HCT116 (cell line): Measurements from ENCODE around the gene IL17REL. TPM values are rescaled to one million over a fixed set of nuclear protein-coding genes. Genes with fewer than 3 reads are reported as not detected.

Experiments
- ATAC-seq: fragments of 200-7000 bp; cut with Tn5 transposase; 2 replicates; pipeline ENCODE4 v1.9.1; 2020; ENCODE audit warnings: mild to moderate bottlenecking, moderate library complexity
- BruUV-seq: library from RNA; stranded (reverse); fragments of 400-500 nt; replicated peaks from 2 replicates; lab custom pipeline; 2021; lab: Mats Ljungman, UMichigan
- CTCF ChIA-PET: fragments of 300-600 bp; sonication (Branson Sonifier 250); formaldehyde crosslinking; loops from one replicate; lab custom pipeline; 2021; ENCODE audit warnings: antibody characterized with exemption; lab: Charles Lee
- POLR2A ChIA-PET: fragments of 300-600, 350-600 bp; sonication (Branson Sonifier 250); formaldehyde crosslinking; loops from one replicate; lab custom pipeline; 2021; ENCODE audit warnings: antibody characterized with exemption; lab: Charles Lee
- RAD21 ChIA-PET, 2 experiments: fragments of 300-600 bp; sonication (Branson Sonifier 250); formaldehyde crosslinking; loops; one replicate each; lab custom pipeline; 2023; ENCODE audit warnings: low total read pairs in 2 of 2; ENCODE audit not compliant: uncharacterized antibody in 2 of 2, unreplicated experiment in 2 of 2, low non-redundant PET in 1 of 2; lab: Charles Lee
- DNase-seq: peaks from one replicate; pipeline ENCODE4 v3.0.0-alpha.2; 2010; ENCODE audit warnings: low read depth, low spot score
- H2AFZ ChIP-seq: fragments of 200-600 bp; shearing (Covaris generic), sonication (generic); 2 replicates; pipeline ENCODE4 v1.6.1; 2017; ENCODE audit warnings: low read depth, mixed run types, mixed read lengths, antibody characterized with exemption, low read length; ENCODE audit not compliant: poor library complexity, severe bottlenecking
- H3K27ac ChIP-seq: 2 replicates; pipeline ENCODE4 v1.5.1; 2012; ENCODE audit warnings: low read depth, low read length
- H3K27me3 ChIP-seq: fragments of 200-600 bp; sonication (generic); 2 replicates; pipeline ENCODE4 v1.6.1; 2016; ENCODE audit warnings: mixed run types, low read length, mixed read lengths; ENCODE audit not compliant: insufficient read depth
- H3K36me3 ChIP-seq, 2 experiments: fragments of 200-500 bp in 1 of 2; fragments of 200-600 bp in 1 of 2; sonication (Bioruptor generic) in 1 of 2; sonication (generic) in 1 of 2; 2 replicates each; pipeline versions ENCODE4 v1.5.1 to v1.6.1; 2014 to 2016; ENCODE audit warnings: low read length in 2 of 2, inconsistent platforms in 1 of 2, mixed read lengths in 1 of 2, mixed run types in 1 of 2; ENCODE audit not compliant: insufficient read depth in 2 of 2, control insufficient read depth in 1 of 2
- H3K4me1 ChIP-seq, 2 experiments: fragments of 200-600 bp in 1 of 2; sonication (generic) in 1 of 2; 2 replicates each; pipeline versions ENCODE4 v1.5.1 to v1.6.1; 2012 to 2017; ENCODE audit warnings: low read length in 2 of 2, inconsistent platforms in 1 of 2, mild to moderate bottlenecking in 1 of 2, mixed read lengths in 1 of 2, mixed run types in 1 of 2, moderate library complexity in 1 of 2; ENCODE audit not compliant: insufficient read depth in 2 of 2, control insufficient read depth in 1 of 2
- H3K4me2 ChIP-seq: fragments of 200-600 bp; sonication (generic); 2 replicates; pipeline ENCODE4 v1.6.1; 2017; ENCODE audit warnings: mixed run types, low read length, mixed read lengths
- H3K4me3 ChIP-seq, 2 experiments: fragments of 200-600 bp in 1 of 2; sonication (generic) in 1 of 2; replicated peaks in 1 of 2; 2 replicates each; pipeline ENCODE4 v1.5.1; 2011 to 2016; ENCODE audit warnings: low read length in 2 of 2, control low read depth in 1 of 2, low read depth in 1 of 2, mild to moderate bottlenecking in 1 of 2, mixed read lengths in 1 of 2, mixed run types in 1 of 2
- H3K79me2 ChIP-seq: fragments of 200-600 bp; sonication (generic); 2 replicates; pipeline ENCODE4 v1.6.1; 2017; ENCODE audit warnings: mild to moderate bottlenecking, mixed run types, low read length, moderate library complexity, mixed read lengths; ENCODE audit not compliant: insufficient read depth
- H3K9ac ChIP-seq: fragments of 200-600 bp; sonication (generic); 2 replicates; pipeline ENCODE4 v1.6.1; 2016; ENCODE audit warnings: low read length, mixed read lengths
- H3K9me2 ChIP-seq: fragments of 200-600 bp; sonication (generic), shearing (Covaris generic); 2 replicates; pipeline ENCODE4 v1.6.1; 2017; ENCODE audit warnings: mixed run types, mild to moderate bottlenecking, moderate library complexity; ENCODE audit not compliant: insufficient read depth
- H3K9me3 ChIP-seq, 2 experiments: fragments of 200-500 bp in 1 of 2; fragments of 200-600 bp in 1 of 2; sonication (Bioruptor generic) in 1 of 2; sonication (generic) in 1 of 2; 2 replicates each; pipeline ENCODE4 v1.6.1; 2014 to 2017; ENCODE audit warnings: low read length in 2 of 2, mixed read lengths in 2 of 2, inconsistent platforms in 1 of 2, low read depth in 1 of 2, mild to moderate bottlenecking in 1 of 2, mixed run types in 1 of 2, moderate library complexity in 1 of 2; ENCODE audit not compliant: control insufficient read depth in 1 of 2, insufficient read depth in 1 of 2
- H4K20me1 ChIP-seq: fragments of 200-600 bp; sonication (generic), shearing (Covaris generic); 2 replicates; pipeline ENCODE4 v1.6.1; 2017; ENCODE audit warnings: mixed run types, mild to moderate bottlenecking, moderate library complexity; ENCODE audit not compliant: insufficient read depth
- CEBPB ChIP-seq: IDR thresholded peaks from 2 replicates; pipeline ENCODE4 v1.6.1; 2012; ENCODE audit warnings: low read depth
- EGR1 ChIP-seq: IDR thresholded peaks from 2 replicates; pipeline ENCODE4 v1.6.1; 2012; ENCODE audit warnings: low read depth
- ELF1 ChIP-seq: IDR thresholded peaks from 2 replicates; pipeline ENCODE4 v1.6.1; 2012; ENCODE audit warnings: low read depth, borderline replicate concordance
- EZH2 ChIP-seq: fragments of 200-600 bp; sonication (generic); IDR thresholded peaks from 2 replicates; pipeline ENCODE4 v1.6.1; 2017; ENCODE audit warnings: antibody characterized with exemption, mixed run types
- EZH2phosphoT487 ChIP-seq: fragments of 200-600 bp; IDR thresholded peaks from 2 replicates; pipeline ENCODE4 v1.6.1; 2018; ENCODE audit warnings: antibody characterized with exemption, borderline replicate concordance
- JUND ChIP-seq: IDR thresholded peaks from 2 replicates; pipeline ENCODE4 v1.6.1; 2012
- POLR2AphosphoS5 ChIP-seq: IDR thresholded peaks from 2 replicates; pipeline ENCODE4 v1.6.1; 2011; ENCODE audit warnings: mild to moderate bottlenecking, low read depth, low read length, moderate library complexity
- RAD21 ChIP-seq: IDR thresholded peaks from 2 replicates; pipeline ENCODE4 v1.6.1; 2012; ENCODE audit warnings: low read depth, mild to moderate bottlenecking
- SIN3A ChIP-seq: IDR thresholded peaks from 2 replicates; pipeline ENCODE4 v1.6.1; 2012; ENCODE audit warnings: low read depth
- SRF ChIP-seq: IDR thresholded peaks from 2 replicates; pipeline ENCODE4 v1.6.1; 2012; ENCODE audit warnings: low read depth
- YY1 ChIP-seq: IDR thresholded peaks from 2 replicates; pipeline ENCODE4 v1.6.1; 2011; ENCODE audit warnings: low read length, low read depth, moderate library complexity, mild to moderate bottlenecking; ENCODE audit not compliant: insufficient replicate concordance; ENCODE audit errors: extremely low read depth
- ZFX ChIP-seq: fragments of 450-650 bp; IDR thresholded peaks from 2 replicates; pipeline ENCODE4 v1.6.1; 2017
- ZNF274 ChIP-seq: fragments of 200-500 bp; sonication (Bioruptor generic); IDR thresholded peaks from 2 replicates; pipeline ENCODE4 v1.6.1; 2014; ENCODE audit warnings: mild to moderate bottlenecking, low read depth, low read length, inconsistent platforms
- intact Hi-C: fragments of 100-400 bp; cut with micrococcal nuclease; formaldehyde crosslinking; loops from 2 replicates; pipeline ENCODE4 v1.10.0; 2022
- total RNA-seq: library from RNA; stranded (reverse); gene quantifications from one replicate; pipeline ENCODE4 v1.2.1, GENCODE V29; 2021; ENCODE audit not compliant: unreplicated experiment
- TF ChIP-seq, protein P1 (sequence below): IDR thresholded peaks from 2 replicates; pipeline ENCODE4 v1.6.1; 2011; ENCODE audit warnings: mild to moderate bottlenecking, low read length, moderate library complexity; ENCODE audit not compliant: insufficient replicate concordance; ENCODE audit errors: extremely low read depth
- TF ChIP-seq, protein P2 (sequence below): IDR thresholded peaks from 2 replicates; pipeline ENCODE4 v1.6.1; 2012
- TF ChIP-seq, protein P3 (sequence below): IDR thresholded peaks from 2 replicates; pipeline ENCODE4 v1.6.1; 2012
- TF ChIP-seq, protein P4 (sequence below): IDR thresholded peaks from 2 replicates; pipeline ENCODE4 v1.6.1; 2012; ENCODE audit warnings: low read depth
- TF ChIP-seq, protein P5 (sequence below), 3 experiments: fragments of 200-600 bp in 1 of 3; sonication (generic) in 1 of 3; IDR thresholded peaks in 2 of 3; conservative IDR thresholded peaks in 1 of 3; 2 replicates each; pipeline ENCODE4 v1.5.1; 2012 to 2017; ENCODE audit warnings: low read depth in 2 of 3, low read length in 2 of 3, antibody characterized with exemption in 1 of 3, borderline replicate concordance in 1 of 3, control low read depth in 1 of 3, mild to moderate bottlenecking in 1 of 3, mixed read lengths in 1 of 3, mixed run types in 1 of 3, moderate library complexity in 1 of 3; ENCODE audit not compliant: insufficient read depth in 1 of 3

Gene IL17REL
- total RNA-seq, 1 experiment from 2014 or later: not detected

DNA sequence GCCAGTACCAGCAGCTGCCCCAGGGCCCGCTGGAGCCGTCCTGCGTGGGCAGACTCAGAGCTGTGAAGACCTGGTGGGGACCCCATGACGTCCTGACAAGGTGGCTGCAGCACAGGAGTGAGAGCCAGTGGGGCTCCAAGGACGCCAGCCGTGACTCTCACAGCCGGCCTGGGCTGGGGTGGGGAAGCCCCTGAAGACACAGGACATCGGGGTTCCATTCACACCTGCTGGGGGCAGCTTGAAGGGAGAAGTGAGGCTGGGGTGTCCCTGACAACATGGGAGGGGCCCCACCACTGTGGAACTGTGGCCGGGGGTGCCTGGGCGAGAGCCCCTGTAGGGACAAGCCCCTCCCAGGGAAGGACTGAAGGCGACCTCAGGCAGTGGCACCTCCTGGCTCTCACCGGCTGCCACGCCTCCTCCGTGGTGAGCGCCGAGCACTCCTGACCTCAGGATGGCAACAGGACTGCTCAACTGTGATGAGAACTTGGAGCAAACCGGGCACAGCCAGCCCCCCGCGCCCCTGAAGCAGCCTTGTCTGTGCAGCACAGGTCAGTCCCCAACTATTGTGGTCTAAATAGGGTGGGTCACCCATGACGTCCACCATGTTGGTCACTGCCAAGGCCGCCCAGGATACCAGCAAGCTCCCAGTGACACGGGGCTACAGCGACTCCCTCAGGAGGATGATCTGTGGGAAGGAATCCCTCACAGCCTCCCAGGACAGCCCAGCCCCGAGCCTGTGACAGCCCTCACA lies 22.7 kb upstream of the IL17REL start:
- Histone ChIP-seq H3K27ac (no peak overlapping the region), H3K9me3 (peaks cover 0 to 16% of the 10 kb centered on the region in 2 experiments; a peak in 2 of 4 replicates), H3K27me3 (no peaks in the 10 kb centered on the region), H2AFZ (no peak overlapping the region), H3K79me2 (no peaks in the 10 kb centered on the region), H3K4me2 (no peak overlapping the region), H3K9ac (no peak overlapping the region), H4K20me1 (no peaks in the 10 kb centered on the region), H3K9me2 (no peaks in the 10 kb centered on the region), H3K36me3 (no peaks in the 10 kb centered on the region), H3K4me1 (peaks cover 0 to 4% of the 10 kb centered on the region in 2 experiments; a peak in 2 of 4 replicates), H3K4me3 (no peak overlapping the region)
- intact Hi-C loops: no loop called here
- BruUV-seq: no TSS peak
- ATAC-seq (no peak), DNase-seq (no peak)
- POLR2A ChIA-PET: no interaction called here
- TF ChIP-seq, protein P1, sequence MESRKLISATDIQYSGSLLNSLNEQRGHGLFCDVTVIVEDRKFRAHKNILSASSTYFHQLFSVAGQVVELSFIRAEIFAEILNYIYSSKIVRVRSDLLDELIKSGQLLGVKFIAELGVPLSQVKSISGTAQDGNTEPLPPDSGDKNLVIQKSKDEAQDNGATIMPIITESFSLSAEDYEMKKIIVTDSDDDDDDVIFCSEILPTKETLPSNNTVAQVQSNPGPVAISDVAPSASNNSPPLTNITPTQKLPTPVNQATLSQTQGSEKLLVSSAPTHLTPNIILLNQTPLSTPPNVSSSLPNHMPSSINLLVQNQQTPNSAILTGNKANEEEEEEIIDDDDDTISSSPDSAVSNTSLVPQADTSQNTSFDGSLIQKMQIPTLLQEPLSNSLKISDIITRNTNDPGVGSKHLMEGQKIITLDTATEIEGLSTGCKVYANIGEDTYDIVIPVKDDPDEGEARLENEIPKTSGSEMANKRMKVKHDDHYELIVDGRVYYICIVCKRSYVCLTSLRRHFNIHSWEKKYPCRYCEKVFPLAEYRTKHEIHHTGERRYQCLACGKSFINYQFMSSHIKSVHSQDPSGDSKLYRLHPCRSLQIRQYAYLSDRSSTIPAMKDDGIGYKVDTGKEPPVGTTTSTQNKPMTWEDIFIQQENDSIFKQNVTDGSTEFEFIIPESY: no peak
- TF ChIP-seq ZFX (no peak), EZH2 (no peak), CEBPB (no peak), SIN3A (no peak), YY1 (no peak), ZNF274 (no peak), RAD21 (no peak), SRF (no peak), POLR2AphosphoS5 (no peak), JUND (no peak), ELF1 (no peak), EGR1 (no peak), EZH2phosphoT487 (no peak)
- TF ChIP-seq, protein P2, sequence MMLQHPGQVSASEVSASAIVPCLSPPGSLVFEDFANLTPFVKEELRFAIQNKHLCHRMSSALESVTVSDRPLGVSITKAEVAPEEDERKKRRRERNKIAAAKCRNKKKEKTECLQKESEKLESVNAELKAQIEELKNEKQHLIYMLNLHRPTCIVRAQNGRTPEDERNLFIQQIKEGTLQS: no peak
- TF ChIP-seq, protein P3, sequence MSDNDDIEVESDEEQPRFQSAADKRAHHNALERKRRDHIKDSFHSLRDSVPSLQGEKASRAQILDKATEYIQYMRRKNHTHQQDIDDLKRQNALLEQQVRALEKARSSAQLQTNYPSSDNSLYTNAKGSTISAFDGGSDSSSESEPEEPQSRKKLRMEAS: no peak
- TF ChIP-seq, protein P4, sequence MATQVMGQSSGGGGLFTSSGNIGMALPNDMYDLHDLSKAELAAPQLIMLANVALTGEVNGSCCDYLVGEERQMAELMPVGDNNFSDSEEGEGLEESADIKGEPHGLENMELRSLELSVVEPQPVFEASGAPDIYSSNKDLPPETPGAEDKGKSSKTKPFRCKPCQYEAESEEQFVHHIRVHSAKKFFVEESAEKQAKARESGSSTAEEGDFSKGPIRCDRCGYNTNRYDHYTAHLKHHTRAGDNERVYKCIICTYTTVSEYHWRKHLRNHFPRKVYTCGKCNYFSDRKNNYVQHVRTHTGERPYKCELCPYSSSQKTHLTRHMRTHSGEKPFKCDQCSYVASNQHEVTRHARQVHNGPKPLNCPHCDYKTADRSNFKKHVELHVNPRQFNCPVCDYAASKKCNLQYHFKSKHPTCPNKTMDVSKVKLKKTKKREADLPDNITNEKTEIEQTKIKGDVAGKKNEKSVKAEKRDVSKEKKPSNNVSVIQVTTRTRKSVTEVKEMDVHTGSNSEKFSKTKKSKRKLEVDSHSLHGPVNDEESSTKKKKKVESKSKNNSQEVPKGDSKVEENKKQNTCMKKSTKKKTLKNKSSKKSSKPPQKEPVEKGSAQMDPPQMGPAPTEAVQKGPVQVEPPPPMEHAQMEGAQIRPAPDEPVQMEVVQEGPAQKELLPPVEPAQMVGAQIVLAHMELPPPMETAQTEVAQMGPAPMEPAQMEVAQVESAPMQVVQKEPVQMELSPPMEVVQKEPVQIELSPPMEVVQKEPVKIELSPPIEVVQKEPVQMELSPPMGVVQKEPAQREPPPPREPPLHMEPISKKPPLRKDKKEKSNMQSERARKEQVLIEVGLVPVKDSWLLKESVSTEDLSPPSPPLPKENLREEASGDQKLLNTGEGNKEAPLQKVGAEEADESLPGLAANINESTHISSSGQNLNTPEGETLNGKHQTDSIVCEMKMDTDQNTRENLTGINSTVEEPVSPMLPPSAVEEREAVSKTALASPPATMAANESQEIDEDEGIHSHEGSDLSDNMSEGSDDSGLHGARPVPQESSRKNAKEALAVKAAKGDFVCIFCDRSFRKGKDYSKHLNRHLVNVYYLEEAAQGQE: no peak
- TF ChIP-seq, protein P5, sequence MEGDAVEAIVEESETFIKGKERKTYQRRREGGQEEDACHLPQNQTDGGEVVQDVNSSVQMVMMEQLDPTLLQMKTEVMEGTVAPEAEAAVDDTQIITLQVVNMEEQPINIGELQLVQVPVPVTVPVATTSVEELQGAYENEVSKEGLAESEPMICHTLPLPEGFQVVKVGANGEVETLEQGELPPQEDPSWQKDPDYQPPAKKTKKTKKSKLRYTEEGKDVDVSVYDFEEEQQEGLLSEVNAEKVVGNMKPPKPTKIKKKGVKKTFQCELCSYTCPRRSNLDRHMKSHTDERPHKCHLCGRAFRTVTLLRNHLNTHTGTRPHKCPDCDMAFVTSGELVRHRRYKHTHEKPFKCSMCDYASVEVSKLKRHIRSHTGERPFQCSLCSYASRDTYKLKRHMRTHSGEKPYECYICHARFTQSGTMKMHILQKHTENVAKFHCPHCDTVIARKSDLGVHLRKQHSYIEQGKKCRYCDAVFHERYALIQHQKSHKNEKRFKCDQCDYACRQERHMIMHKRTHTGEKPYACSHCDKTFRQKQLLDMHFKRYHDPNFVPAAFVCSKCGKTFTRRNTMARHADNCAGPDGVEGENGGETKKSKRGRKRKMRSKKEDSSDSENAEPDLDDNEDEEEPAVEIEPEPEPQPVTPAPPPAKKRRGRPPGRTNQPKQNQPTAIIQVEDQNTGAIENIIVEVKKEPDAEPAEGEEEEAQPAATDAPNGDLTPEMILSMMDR (IDR thresholded peaks at IDR 0.05 in 2 of 3, conservative IDR thresholded peaks at IDR 0.05 in 1 of 3; ENCODE audit: borderline replicate concordance in 1 of 3, insufficient read depth in 1 of 3, low read depth in 2 of 3, low read length in 2 of 3): no peak
- RAD21 ChIA-PET: no interaction called here
- CTCF ChIA-PET: no interaction called here
